HepG2 (cell line): Measurements from ENCODE around the gene CISD2. TPM values are rescaled to one million over a fixed set of nuclear protein-coding genes. Genes with fewer than 3 reads are reported as not detected.

Source experiments
- CTCF ChIP-seq: sonication (generic); formaldehyde crosslinking; IDR thresholded peaks from 2 replicates; pipeline ENCODE4 v1.5.0; 2020; ENCODE audit warnings: mild to moderate bottlenecking, missing genetic modification reagents, moderate library complexity
- MED1 ChIP-seq: sonication (generic); formaldehyde crosslinking; IDR thresholded peaks from 2 replicates; pipeline ENCODE4 v1.4.0; 2020; ENCODE audit warnings: missing genetic modification reagents
- MEIS2 ChIP-seq: sonication (generic); formaldehyde crosslinking; IDR thresholded peaks from 2 replicates; pipeline ENCODE4 v1.9.0; 2021; ENCODE audit warnings: mild to moderate bottlenecking, missing genetic modification reagents
- PAF1 ChIP-seq: IDR thresholded peaks from 2 replicates; pipeline ENCODE4 v1.6.1; 2016; ENCODE audit warnings: missing genetic modification reagents, missing compliant biosample characterization
- SCMH1 ChIP-seq: sonication (generic); formaldehyde crosslinking; IDR thresholded peaks from 2 replicates; pipeline ENCODE4 v1.9.0; 2021; ENCODE audit warnings: missing genetic modification reagents, mild to moderate bottlenecking, borderline replicate concordance
- ZBTB26 ChIP-seq: IDR thresholded peaks from 2 replicates; pipeline ENCODE4 v1.6.1; 2016; ENCODE audit warnings: missing compliant biosample characterization, missing genetic modification reagents, borderline replicate concordance
- ZBTB4 ChIP-seq: sonication (generic); formaldehyde crosslinking; IDR thresholded peaks from 2 replicates; pipeline ENCODE4 v1.4.0; 2020; ENCODE audit warnings: missing genetic modification reagents, mild to moderate bottlenecking, borderline replicate concordance
- ZNF224 ChIP-seq: sonication (generic); formaldehyde crosslinking; IDR thresholded peaks from 2 replicates; pipeline ENCODE4 v1.5.0; 2020; ENCODE audit warnings: mild to moderate bottlenecking, missing genetic modification reagents
- ZNF501 ChIP-seq: sonication (generic); formaldehyde crosslinking; IDR thresholded peaks from 2 replicates; pipeline ENCODE4 v1.5.1; 2020; ENCODE audit warnings: mild to moderate bottlenecking, moderate library complexity, missing genetic modification reagents
- ZNF704 ChIP-seq: sonication (generic); formaldehyde crosslinking; IDR thresholded peaks from 2 replicates; pipeline ENCODE4 v1.8.1; 2023; ENCODE audit warnings: mild to moderate bottlenecking, inconsistent platforms, moderate library complexity, missing genetic modification reagents, borderline replicate concordance
- polyA plus RNA-seq, 8 experiments: library from polyadenylated mRNA; depleted of rRNA in 3 of 8; stranded (reverse) in 7 of 8; unstranded in 1 of 8; fragments of >200 nt; fragmentation: Illumina TruSeq in 4 of 8; extraction: Trizol in 4 of 8; gene quantifications; 2 replicates each; pipeline versions ENCODE4 v1.2.1 to v1.2.3, GENCODE V29; 2011 to 2016; ENCODE audit warnings: low read depth in 4 of 8, missing spikeins in 1 of 8, mixed read lengths in 1 of 8; ENCODE audit not compliant: insufficient read depth in 1 of 8
- total RNA-seq, 5 experiments: library from RNA; depleted of rRNA; stranded (reverse); fragments of >200 nt; fragmentation: Illumina TruSeq; extraction: Trizol; gene quantifications; 2 replicates each; pipeline ENCODE4 v1.2.3, GENCODE V29; 2016; ENCODE audit warnings: low read depth in 1 of 5
- TF ChIP-seq, protein P1 (sequence below): IDR thresholded peaks from 2 replicates; pipeline ENCODE4 v1.6.1; 2016
- TF ChIP-seq, protein P2 (sequence below): sonication (generic); formaldehyde crosslinking; IDR thresholded peaks from 2 replicates; pipeline ENCODE4 v1.4.0; 2020; ENCODE audit warnings: missing genetic modification reagents, borderline replicate concordance
- TF ChIP-seq, protein P3 (sequence below): sonication (generic); formaldehyde crosslinking; IDR thresholded peaks from 2 replicates; pipeline ENCODE4 v1.5.1; 2020; ENCODE audit warnings: missing genetic modification reagents, mild to moderate bottlenecking, borderline replicate concordance

The CISD2 gene
- total and polyA plus RNA-seq, 2 of the 13 experiments (the other 11 are each of a cell fraction or from before 2014, with no cell fraction given), result 24.5 to 37.7 TPM

DNA sequence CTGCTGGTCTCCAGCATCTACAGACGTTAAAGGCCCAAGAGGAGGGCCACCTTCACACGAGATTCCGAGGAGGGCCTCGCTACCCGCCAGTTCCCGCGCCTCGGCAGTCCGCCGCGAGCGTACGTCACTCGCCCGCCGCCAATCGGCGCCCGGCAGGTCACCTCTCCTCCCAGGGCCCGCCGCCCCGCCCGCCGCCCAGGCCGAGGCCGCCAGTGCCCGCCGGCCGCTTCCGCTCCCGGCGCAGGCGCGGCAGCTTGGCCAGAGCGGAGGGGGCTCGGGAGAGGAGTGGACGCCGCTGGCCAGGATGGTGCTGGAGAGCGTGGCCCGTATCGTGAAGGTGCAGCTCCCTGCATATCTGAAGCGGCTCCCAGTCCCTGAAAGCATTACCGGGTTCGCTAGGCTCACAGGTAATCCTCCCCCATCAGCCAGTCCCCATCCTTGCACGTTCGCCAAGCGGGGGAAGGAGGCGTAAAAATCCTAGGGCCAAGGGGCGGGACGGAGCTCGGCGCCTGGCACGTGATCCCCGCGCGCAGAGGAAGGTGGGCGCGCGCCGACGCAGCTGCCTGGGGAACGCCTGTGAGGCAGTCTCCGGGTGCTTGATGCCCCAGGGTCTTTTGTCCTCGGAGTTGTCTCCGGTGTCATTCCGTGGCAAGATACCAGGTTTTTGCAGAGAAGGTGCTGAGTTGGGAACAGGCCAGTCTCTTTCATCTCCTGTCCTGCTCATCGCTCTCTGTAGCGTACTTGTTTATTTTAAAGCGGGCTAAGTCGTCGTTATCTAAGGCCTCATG, at the start of gene CISD2 (continued):
- TF ChIP-seq, protein P1, sequence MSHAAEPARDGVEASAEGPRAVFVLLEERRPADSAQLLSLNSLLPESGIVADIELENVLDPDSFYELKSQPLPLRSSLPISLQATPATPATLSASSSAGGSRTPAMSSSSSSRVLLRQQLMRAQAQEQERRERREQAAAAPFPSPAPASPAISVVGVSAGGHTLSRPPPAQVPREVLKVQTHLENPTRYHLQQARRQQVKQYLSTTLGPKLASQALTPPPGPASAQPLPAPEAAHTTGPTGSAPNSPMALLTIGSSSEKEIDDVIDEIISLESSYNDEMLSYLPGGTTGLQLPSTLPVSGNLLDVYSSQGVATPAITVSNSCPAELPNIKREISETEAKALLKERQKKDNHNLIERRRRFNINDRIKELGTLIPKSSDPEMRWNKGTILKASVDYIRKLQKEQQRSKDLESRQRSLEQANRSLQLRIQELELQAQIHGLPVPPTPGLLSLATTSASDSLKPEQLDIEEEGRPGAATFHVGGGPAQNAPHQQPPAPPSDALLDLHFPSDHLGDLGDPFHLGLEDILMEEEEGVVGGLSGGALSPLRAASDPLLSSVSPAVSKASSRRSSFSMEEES (CRISPR knock-in tag), result peak; percentile 94
- peak; percentile 95; the same call in 1 of the 2 replicates for TF ChIP-seq ZNF704 (CRISPR knock-in tag)
- TF ChIP-seq, protein P2, sequence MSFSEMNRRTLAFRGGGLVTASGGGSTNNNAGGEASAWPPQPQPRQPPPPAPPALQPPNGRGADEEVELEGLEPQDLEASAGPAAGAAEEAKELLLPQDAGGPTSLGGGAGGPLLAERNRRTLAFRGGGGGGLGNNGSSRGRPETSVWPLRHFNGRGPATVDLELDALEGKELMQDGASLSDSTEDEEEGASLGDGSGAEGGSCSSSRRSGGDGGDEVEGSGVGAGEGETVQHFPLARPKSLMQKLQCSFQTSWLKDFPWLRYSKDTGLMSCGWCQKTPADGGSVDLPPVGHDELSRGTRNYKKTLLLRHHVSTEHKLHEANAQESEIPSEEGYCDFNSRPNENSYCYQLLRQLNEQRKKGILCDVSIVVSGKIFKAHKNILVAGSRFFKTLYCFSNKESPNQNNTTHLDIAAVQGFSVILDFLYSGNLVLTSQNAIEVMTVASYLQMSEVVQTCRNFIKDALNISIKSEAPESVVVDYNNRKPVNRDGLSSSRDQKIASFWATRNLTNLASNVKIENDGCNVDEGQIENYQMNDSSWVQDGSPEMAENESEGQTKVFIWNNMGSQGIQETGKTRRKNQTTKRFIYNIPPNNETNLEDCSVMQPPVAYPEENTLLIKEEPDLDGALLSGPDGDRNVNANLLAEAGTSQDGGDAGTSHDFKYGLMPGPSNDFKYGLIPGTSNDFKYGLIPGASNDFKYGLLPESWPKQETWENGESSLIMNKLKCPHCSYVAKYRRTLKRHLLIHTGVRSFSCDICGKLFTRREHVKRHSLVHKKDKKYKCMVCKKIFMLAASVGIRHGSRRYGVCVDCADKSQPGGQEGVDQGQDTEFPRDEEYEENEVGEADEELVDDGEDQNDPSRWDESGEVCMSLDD, result no peak
- TF ChIP-seq CTCF (CRISPR knock-in tag), result no peak
- peak; percentile 70; the same call in 1 of the 2 replicates for TF ChIP-seq ZNF224 (CRISPR knock-in tag)
- TF ChIP-seq MED1 (CRISPR knock-in tag), result peak; percentile 37
- peak; percentile 79 for TF ChIP-seq ZBTB26 (CRISPR knock-in tag)
- peak; percentile 82 for TF ChIP-seq ZNF501 (CRISPR knock-in tag)
- TF ChIP-seq SCMH1 (CRISPR knock-in tag), result no peak
- TF ChIP-seq, protein P3, sequence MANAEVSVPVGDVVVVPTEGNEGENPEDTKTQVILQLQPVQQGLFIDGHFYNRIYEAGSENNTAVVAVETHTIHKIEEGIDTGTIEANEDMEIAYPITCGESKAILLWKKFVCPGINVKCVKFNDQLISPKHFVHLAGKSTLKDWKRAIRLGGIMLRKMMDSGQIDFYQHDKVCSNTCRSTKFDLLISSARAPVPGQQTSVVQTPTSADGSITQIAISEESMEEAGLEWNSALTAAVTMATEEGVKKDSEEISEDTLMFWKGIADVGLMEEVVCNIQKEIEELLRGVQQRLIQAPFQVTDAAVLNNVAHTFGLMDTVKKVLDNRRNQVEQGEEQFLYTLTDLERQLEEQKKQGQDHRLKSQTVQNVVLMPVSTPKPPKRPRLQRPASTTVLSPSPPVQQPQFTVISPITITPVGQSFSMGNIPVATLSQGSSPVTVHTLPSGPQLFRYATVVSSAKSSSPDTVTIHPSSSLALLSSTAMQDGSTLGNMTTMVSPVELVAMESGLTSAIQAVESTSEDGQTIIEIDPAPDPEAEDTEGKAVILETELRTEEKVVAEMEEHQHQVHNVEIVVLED (CRISPR knock-in tag), result peak; percentile 88
- TF ChIP-seq ZBTB4, result peak; percentile 81; the same call in 1 of the 2 replicates
- no peak; the same call in 1 of the 2 replicates for TF ChIP-seq MEIS2 (CRISPR knock-in tag)
- no peak for TF ChIP-seq PAF1
